Endothelial cell of umbilical vein (primary cell): ENCODE data around the gene RMND1.

ENCODE experiments used
- CTCF ChIP-seq, 2 donors: IDR thresholded peaks; 1 replicate in 1 of 2; 2 replicates in 1 of 2; pipeline ENCODE4 v1.5.1; 2011; ENCODE audit warnings: low read length in 2 of 2, mild to moderate bottlenecking in 2 of 2, moderate library complexity in 2 of 2, control low read depth in 1 of 2, inconsistent platforms in 1 of 2, low read depth in 1 of 2; ENCODE audit not compliant: insufficient read depth in 1 of 2; ENCODE audit errors: extremely low read depth in 1 of 2
- MAX ChIP-seq: IDR thresholded peaks from 2 replicates; pipeline ENCODE4 v1.6.1; 2011; ENCODE audit not compliant: insufficient read depth, insufficient read length
- MYC ChIP-seq: IDR thresholded peaks from one replicate; pipeline ENCODE4 v1.6.1; 2011; ENCODE audit warnings: mild to moderate bottlenecking, low read depth, low read length
- POLR2A ChIP-seq: IDR thresholded peaks from 2 replicates; pipeline ENCODE4 v1.6.1; 2012; ENCODE audit warnings: low read depth, mild to moderate bottlenecking, control low read depth, low read length

GRCh38 chr6:151451417-151451949 is 443 bp downstream of the RMND1 start:
- no peak for TF ChIP-seq MYC
- TF ChIP-seq CTCF (IDR thresholded peaks at IDR 0.05; ENCODE audit: extremely low read depth in 1 of 2, insufficient read depth in 1 of 2, low read depth in 1 of 2, low read length in 2 of 2): no peak
- TF ChIP-seq POLR2A: no peak
- no peak for TF ChIP-seq MAX
